Neural cell (in vitro differentiated cells): Measurements from ENCODE around the gene POLDIP3. TPM values are rescaled to one million over a fixed set of nuclear protein-coding genes. Genes with fewer than 3 reads are reported as not detected.
"Not testable (repeated sequence)": the region's sequence is repeated elsewhere in the genome, so short reads cannot be mapped to it uniquely, and the experiment has no call there.

ENCODE experiments used
- H2AFZ ChIP-seq: fragments of 200-600, 300-800 bp; sonication (generic), shearing (Covaris generic); 2 replicates; pipeline ENCODE4 v1.6.0; 2014; ENCODE audit warnings: low read depth, mild to moderate bottlenecking, antibody characterized with exemption, low read length, moderate library complexity
- H3F3A ChIP-seq: fragments of 200-600 bp; shearing (Covaris generic); 2 replicates; pipeline ENCODE4 v1.6.1; 2016; ENCODE audit warnings: mild to moderate bottlenecking, moderate library complexity, mixed read lengths, antibody characterized with exemption, low read length; ENCODE audit not compliant: insufficient read depth, poor library complexity, severe bottlenecking
- H3K27ac ChIP-seq: fragments of 200-600, 300-800 bp; sonication (generic), shearing (Covaris generic); 2 replicates; pipeline ENCODE4 v1.5.1; 2014; ENCODE audit warnings: mild to moderate bottlenecking, low read length, moderate library complexity
- H3K27me3 ChIP-seq: fragments of 300-800, 200-600 bp; sonication (generic), shearing (Covaris generic); 2 replicates; pipeline ENCODE4 v1.6.0; 2014; ENCODE audit warnings: mild to moderate bottlenecking, low read depth, low read length, moderate library complexity; ENCODE audit not compliant: insufficient read depth
- H3K36me3 ChIP-seq: fragments of 300-800, 200-600 bp; sonication (generic), shearing (Covaris generic); 2 replicates; pipeline ENCODE4 v1.5.1; 2014; ENCODE audit warnings: mild to moderate bottlenecking, antibody characterized with exemption, low read length, moderate library complexity; ENCODE audit not compliant: insufficient read depth
- H3K4me2 ChIP-seq: fragments of 300-800, 200-600 bp; sonication (generic), shearing (Covaris generic); 2 replicates; pipeline ENCODE4 v1.6.0; 2014; ENCODE audit warnings: mild to moderate bottlenecking, low read length
- H3K4me3 ChIP-seq: fragments of 300-800, 200-600 bp; sonication (generic), shearing (Covaris generic); 2 replicates; pipeline ENCODE4 v1.5.1; 2014; ENCODE audit warnings: mild to moderate bottlenecking, low read length, moderate library complexity
- H3K79me2 ChIP-seq: fragments of 200-600 bp; shearing (Covaris generic); replicated peaks from 2 replicates; pipeline ENCODE4 v1.6.0; 2014; ENCODE audit warnings: mild to moderate bottlenecking, low read length, moderate library complexity; ENCODE audit not compliant: insufficient read depth
- H3K9ac ChIP-seq: fragments of 300-800, 200-600 bp; sonication (generic), shearing (Covaris generic); 2 replicates; pipeline ENCODE4 v1.6.1; 2016; ENCODE audit warnings: mild to moderate bottlenecking, low read length, mixed read lengths
- H3K9me2 ChIP-seq: fragments of 200-600 bp; shearing (Covaris generic); 2 replicates; pipeline ENCODE4 v1.6.1; 2016; ENCODE audit warnings: mild to moderate bottlenecking, low read length, mixed read lengths; ENCODE audit not compliant: insufficient read depth
- H3K9me3 ChIP-seq: fragments of 200-600, 300-800 bp; sonication (generic), shearing (Covaris generic); 2 replicates; pipeline ENCODE4 v1.6.1; 2016; ENCODE audit warnings: mild to moderate bottlenecking, mixed run types, low read length, moderate library complexity, mixed read lengths
- H4K20me1 ChIP-seq: fragments of 200-600 bp; shearing (Covaris generic); 2 replicates; pipeline ENCODE4 v1.6.1; 2016; ENCODE audit warnings: mild to moderate bottlenecking, mixed run types; ENCODE audit not compliant: insufficient read depth
- EP300 ChIP-seq: fragments of 450-650 bp; conservative IDR thresholded peaks from 2 replicates; pipeline ENCODE4 v1.6.1; 2014; ENCODE audit warnings: antibody characterized with exemption, mild to moderate bottlenecking, moderate library complexity; ENCODE audit not compliant: poor library complexity, severe bottlenecking
- EZH2 ChIP-seq: fragments of 200-600, 300-800 bp; shearing (Covaris generic), sonication (generic); IDR thresholded peaks from 2 replicates; pipeline ENCODE4 v1.6.1; 2014; ENCODE audit warnings: antibody characterized with exemption, low read length, borderline replicate concordance, mild to moderate bottlenecking; ENCODE audit not compliant: insufficient read depth, poor library complexity, severe bottlenecking
- MXI1 ChIP-seq: fragments of 450-650 bp; conservative IDR thresholded peaks from 2 replicates; pipeline ENCODE4 v1.6.1; 2014; ENCODE audit warnings: antibody characterized with exemption, mild to moderate bottlenecking; ENCODE audit not compliant: poor library complexity, severe bottlenecking
- POLR2AphosphoS5 ChIP-seq: IDR thresholded peaks from 2 replicates; pipeline ENCODE4 v1.6.1; 2012
- RAD21 ChIP-seq: fragments of 450-650 bp; conservative IDR thresholded peaks from 2 replicates; pipeline ENCODE4 v1.6.1; 2014; ENCODE audit warnings: antibody characterized with exemption, mild to moderate bottlenecking, moderate library complexity
- SMC3 ChIP-seq: fragments of 450-650 bp; conservative IDR thresholded peaks from 2 replicates; pipeline ENCODE4 v1.6.1; 2014; ENCODE audit warnings: antibody characterized with exemption, mild to moderate bottlenecking, moderate library complexity; ENCODE audit not compliant: poor library complexity
- TAF1 ChIP-seq: IDR thresholded peaks from 2 replicates; pipeline ENCODE4 v1.6.1; 2012; ENCODE audit warnings: low read depth
- polyA plus RNA-seq: library from polyadenylated mRNA; depleted of rRNA; stranded (reverse); fragments of >200 nt; gene quantifications from 2 replicates; pipeline ENCODE4 v1.2.3, GENCODE V29; 2014
- TF ChIP-seq, protein P1 (sequence below): fragments of 450-650 bp; IDR thresholded peaks from 2 replicates; pipeline ENCODE4 v1.5.1; 2014; ENCODE audit warnings: antibody characterized with exemption, mild to moderate bottlenecking, moderate library complexity; ENCODE audit not compliant: poor library complexity, severe bottlenecking
- TF ChIP-seq, protein P2 (sequence below): IDR thresholded peaks from 2 replicates; pipeline ENCODE4 v1.6.1; 2012; ENCODE audit warnings: borderline replicate concordance

Gene POLDIP3
- polyA plus RNA-seq, 1 donor from 2014 or later: 56.9 TPM

DNA sequence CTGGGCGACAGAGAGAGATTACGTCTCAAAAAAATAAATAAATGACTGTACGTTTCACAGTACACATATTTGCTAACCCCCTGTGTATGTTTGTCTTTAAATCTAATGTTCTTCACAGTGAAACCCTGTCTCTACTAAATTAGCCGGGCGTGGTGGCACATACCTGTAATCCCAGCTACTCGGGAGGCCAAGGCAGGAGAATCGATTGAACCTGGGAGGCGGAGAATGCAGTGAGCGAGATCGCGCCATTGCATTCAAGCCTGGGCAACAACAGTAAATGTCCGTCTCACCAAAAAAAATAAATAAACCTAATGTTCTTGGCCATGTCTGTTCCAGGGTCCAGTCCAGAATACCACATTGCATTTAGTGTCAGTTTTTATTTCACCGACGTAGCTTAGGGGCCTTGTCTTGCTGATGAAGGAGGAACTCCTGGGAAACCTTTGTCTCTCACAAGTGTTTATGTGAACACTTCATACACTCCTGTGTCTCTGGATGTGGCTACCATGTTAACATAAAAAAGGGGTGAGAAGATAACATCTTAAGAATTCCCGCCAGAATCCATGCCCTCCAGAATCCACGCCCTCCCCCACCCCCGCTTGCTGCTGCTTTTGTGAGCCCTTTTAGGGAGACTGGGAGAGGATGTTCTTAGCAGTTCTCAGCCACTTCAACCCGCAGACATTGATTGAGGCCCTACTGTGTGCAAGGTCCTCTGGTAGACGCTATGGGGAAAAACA is 65.9 kb downstream of the POLDIP3 start:
- H3K4me2 ChIP-seq: no peak overlapping the region
- TF ChIP-seq SMC3: no peak
- TF ChIP-seq POLR2AphosphoS5: no peak
- TF ChIP-seq EZH2: no peak
- TF ChIP-seq, protein P1, sequence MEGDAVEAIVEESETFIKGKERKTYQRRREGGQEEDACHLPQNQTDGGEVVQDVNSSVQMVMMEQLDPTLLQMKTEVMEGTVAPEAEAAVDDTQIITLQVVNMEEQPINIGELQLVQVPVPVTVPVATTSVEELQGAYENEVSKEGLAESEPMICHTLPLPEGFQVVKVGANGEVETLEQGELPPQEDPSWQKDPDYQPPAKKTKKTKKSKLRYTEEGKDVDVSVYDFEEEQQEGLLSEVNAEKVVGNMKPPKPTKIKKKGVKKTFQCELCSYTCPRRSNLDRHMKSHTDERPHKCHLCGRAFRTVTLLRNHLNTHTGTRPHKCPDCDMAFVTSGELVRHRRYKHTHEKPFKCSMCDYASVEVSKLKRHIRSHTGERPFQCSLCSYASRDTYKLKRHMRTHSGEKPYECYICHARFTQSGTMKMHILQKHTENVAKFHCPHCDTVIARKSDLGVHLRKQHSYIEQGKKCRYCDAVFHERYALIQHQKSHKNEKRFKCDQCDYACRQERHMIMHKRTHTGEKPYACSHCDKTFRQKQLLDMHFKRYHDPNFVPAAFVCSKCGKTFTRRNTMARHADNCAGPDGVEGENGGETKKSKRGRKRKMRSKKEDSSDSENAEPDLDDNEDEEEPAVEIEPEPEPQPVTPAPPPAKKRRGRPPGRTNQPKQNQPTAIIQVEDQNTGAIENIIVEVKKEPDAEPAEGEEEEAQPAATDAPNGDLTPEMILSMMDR: no peak
- no peak overlapping the region for H3K4me3 ChIP-seq
- no peaks in the 10 kb centered on the region for H3K9me2 ChIP-seq
- no peak overlapping the region for H3K27ac ChIP-seq
- H4K20me1 ChIP-seq: no peaks in the 10 kb centered on the region
- H3K9ac ChIP-seq: no peak overlapping the region
- H3F3A ChIP-seq: no peaks in the 10 kb centered on the region
- H3K79me2 ChIP-seq: no peaks in the 10 kb centered on the region
- H2AFZ ChIP-seq: no peak overlapping the region
- no peaks in the 10 kb centered on the region for H3K36me3 ChIP-seq
- peaks cover under 1% of the 10 kb centered on the region for H3K27me3 ChIP-seq
- no peaks in the 10 kb centered on the region for H3K9me3 ChIP-seq

DNA sequence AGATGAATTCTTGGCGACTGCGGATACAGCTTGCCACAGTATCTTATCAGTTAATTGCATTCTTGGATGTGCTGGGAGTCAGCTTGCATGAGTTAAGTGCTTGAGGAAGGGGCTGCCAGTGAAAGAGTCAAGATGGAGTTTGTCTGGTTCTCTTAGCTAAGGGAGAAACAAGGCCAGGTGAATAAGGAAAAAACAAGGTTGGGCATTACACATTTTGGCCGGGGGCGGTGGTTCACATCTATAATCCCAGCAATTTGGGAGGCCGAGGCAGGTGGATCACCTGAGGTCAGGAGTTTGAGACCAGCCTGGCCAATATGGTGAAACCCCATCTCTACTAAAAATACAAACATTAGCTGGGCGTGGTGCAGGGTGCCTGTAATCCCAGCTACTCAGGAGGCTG is 66.6 kb downstream of the POLDIP3 start:
- H3K9me2 ChIP-seq, H3K27ac ChIP-seq, H2AFZ ChIP-seq, H3F3A ChIP-seq, H3K36me3 ChIP-seq, H3K79me2 ChIP-seq, H3K4me3 ChIP-seq, H3K9me3 ChIP-seq, H3K4me2 ChIP-seq, H3K27me3 ChIP-seq, H3K9ac ChIP-seq, H4K20me1 ChIP-seq: not testable (repeated sequence)

DNA sequence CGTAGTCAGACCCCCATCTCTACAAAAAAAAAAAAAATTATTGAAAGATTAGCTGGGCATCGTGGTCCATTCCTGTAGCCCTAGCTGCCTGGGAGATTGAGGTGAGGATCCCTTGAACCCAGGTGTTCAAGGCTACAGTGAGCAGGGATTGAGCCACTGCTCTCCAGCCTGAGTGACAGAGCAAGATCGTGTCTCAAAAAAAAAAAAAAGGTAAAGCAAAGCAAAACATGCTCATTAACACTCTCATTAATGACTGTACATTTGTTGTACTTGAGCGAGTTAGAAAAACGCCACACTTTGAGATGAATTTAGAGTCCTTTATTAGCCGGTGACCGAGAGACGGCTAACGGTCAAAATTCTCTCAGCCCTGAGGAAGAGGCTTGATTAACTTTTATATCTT is 67.1 kb downstream of the POLDIP3 start:
- H4K20me1 ChIP-seq: no peaks in the 10 kb centered on the region
- no peaks in the 10 kb centered on the region for H3K9me2 ChIP-seq
- H3K4me2 ChIP-seq: no peak overlapping the region
- H2AFZ ChIP-seq: no peak overlapping the region
- no peaks in the 10 kb centered on the region for H3K79me2 ChIP-seq
- no peaks in the 10 kb centered on the region for H3F3A ChIP-seq
- H3K9ac ChIP-seq: no peak overlapping the region
- TF ChIP-seq TAF1 (no peak), SMC3 (no peak), POLR2AphosphoS5 (no peak), EP300 (no peak), RAD21 (no peak), MXI1 (no peak), EZH2 (no peak)
- TF ChIP-seq, protein P1: no peak
- TF ChIP-seq, protein P2, sequence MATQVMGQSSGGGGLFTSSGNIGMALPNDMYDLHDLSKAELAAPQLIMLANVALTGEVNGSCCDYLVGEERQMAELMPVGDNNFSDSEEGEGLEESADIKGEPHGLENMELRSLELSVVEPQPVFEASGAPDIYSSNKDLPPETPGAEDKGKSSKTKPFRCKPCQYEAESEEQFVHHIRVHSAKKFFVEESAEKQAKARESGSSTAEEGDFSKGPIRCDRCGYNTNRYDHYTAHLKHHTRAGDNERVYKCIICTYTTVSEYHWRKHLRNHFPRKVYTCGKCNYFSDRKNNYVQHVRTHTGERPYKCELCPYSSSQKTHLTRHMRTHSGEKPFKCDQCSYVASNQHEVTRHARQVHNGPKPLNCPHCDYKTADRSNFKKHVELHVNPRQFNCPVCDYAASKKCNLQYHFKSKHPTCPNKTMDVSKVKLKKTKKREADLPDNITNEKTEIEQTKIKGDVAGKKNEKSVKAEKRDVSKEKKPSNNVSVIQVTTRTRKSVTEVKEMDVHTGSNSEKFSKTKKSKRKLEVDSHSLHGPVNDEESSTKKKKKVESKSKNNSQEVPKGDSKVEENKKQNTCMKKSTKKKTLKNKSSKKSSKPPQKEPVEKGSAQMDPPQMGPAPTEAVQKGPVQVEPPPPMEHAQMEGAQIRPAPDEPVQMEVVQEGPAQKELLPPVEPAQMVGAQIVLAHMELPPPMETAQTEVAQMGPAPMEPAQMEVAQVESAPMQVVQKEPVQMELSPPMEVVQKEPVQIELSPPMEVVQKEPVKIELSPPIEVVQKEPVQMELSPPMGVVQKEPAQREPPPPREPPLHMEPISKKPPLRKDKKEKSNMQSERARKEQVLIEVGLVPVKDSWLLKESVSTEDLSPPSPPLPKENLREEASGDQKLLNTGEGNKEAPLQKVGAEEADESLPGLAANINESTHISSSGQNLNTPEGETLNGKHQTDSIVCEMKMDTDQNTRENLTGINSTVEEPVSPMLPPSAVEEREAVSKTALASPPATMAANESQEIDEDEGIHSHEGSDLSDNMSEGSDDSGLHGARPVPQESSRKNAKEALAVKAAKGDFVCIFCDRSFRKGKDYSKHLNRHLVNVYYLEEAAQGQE: no peak
- no peak overlapping the region for H3K4me3 ChIP-seq
- H3K36me3 ChIP-seq: no peaks in the 10 kb centered on the region
- H3K9me3 ChIP-seq: no peaks in the 10 kb centered on the region
- no peak overlapping the region for H3K27ac ChIP-seq
- no peaks in the 10 kb centered on the region for H3K27me3 ChIP-seq
